AG04450 (cell line): Measurements from ENCODE around the gene TIMM17B. TPM values are rescaled to one million over a fixed set of nuclear protein-coding genes. Genes with fewer than 3 reads are reported as not detected.

ENCODE experiments used
- polyA plus RNA-seq: library from polyadenylated mRNA; depleted of rRNA; stranded (reverse); fragments of >200 nt; gene quantifications from 2 replicates; pipeline ENCODE4 v1.2.3, GENCODE V29; 2011; rRNA removed

Gene TIMM17B
- polyA plus RNA-seq, 1 experiment: 31.2 TPM

Other genes starting within 250 kb of the TIMM17B start
- 0.14 TPM in 1 of 2 replicates, not detected in the other for gene WAS, start 214.0 kb downstream of the TIMM17B start, polyA plus RNA-seq
- gene SUV39H1, start 201.0 kb downstream of the TIMM17B start, polyA plus RNA-seq: 2.4 and 3.1 TPM in 2 replicates
- gene GLOD5, start 136.0 kb downstream of the TIMM17B start, polyA plus RNA-seq: not detected in 2 replicates
- gene GATA1, start 111.2 kb downstream of the TIMM17B start, polyA plus RNA-seq: not detected in 2 replicates
- gene HDAC6, start 95.7 kb downstream of the TIMM17B start, polyA plus RNA-seq: 20.5 and 22.8 TPM in 2 replicates
- gene ERAS, start 71.3 kb downstream of the TIMM17B start, polyA plus RNA-seq: not detected in 2 replicates
- not detected in 2 replicates for gene PCSK1N, start 62.2 kb downstream of the TIMM17B start, polyA plus RNA-seq
- 49.5 and 69.3 TPM in 2 replicates for gene PQBP1, start 162 bp upstream of the TIMM17B start, polyA plus RNA-seq
- 39.2 and 47.5 TPM in 2 replicates for gene SLC35A2, start 13.9 kb upstream of the TIMM17B start, polyA plus RNA-seq
- gene PIM2, start 21.3 kb upstream of the TIMM17B start, polyA plus RNA-seq: 3.8 TPM in 2 replicates
- 51.3 and 52.0 TPM in 2 replicates for gene OTUD5, start 59.8 kb upstream of the TIMM17B start, polyA plus RNA-seq
- gene KCND1, start 74.1 kb upstream of the TIMM17B start, polyA plus RNA-seq: 1.2 and 1.5 TPM in 2 replicates
- 24.3 and 25.0 TPM in 2 replicates for gene GRIPAP1, start 104.5 kb upstream of the TIMM17B start, polyA plus RNA-seq
- gene TFE3, start 145.6 kb upstream of the TIMM17B start, polyA plus RNA-seq: 28.4 and 42.0 TPM in 2 replicates
- 0.83 and 1.0 TPM in 2 replicates for gene CCDC120, start 161.2 kb upstream of the TIMM17B start, polyA plus RNA-seq
- gene PRAF2, start 176.2 kb upstream of the TIMM17B start, polyA plus RNA-seq: 27.6 and 41.2 TPM in 2 replicates
- gene WDR45, start 182.1 kb upstream of the TIMM17B start, polyA plus RNA-seq: 78.4 and 96.1 TPM in 2 replicates
- gene GPKOW, start 226.0 kb upstream of the TIMM17B start, polyA plus RNA-seq: 20.3 and 21.9 TPM in 2 replicates